Subcutaneous abdominal adipose tissue (tissue), 5 donors: ENCODE measurements around the gene LINC00305.

ENCODE experiments used
- H3K27ac ChIP-seq: one replicate; pipeline ENCODE4 v1.7.0; 2013; ENCODE audit warnings: low read depth, mild to moderate bottlenecking, inconsistent platforms, low read length, moderate library complexity
- H3K27me3 ChIP-seq, 5 donors: one replicate each; pipeline ENCODE4 v1.7.0; 2013; ENCODE audit warnings: low read length in 5 of 5, inconsistent platforms in 1 of 5; ENCODE audit not compliant: control insufficient read depth in 5 of 5, insufficient read depth in 4 of 5
- H3K36me3 ChIP-seq, 5 donors: one replicate each; pipeline ENCODE4 v1.7.0; 2013; ENCODE audit warnings: low read length in 5 of 5; ENCODE audit not compliant: control insufficient read depth in 5 of 5, insufficient read depth in 5 of 5
- H3K4me1 ChIP-seq, 5 donors: one replicate each; pipeline ENCODE4 v1.7.0; 2013; ENCODE audit warnings: low read length in 5 of 5, mild to moderate bottlenecking in 3 of 5, moderate library complexity in 1 of 5; ENCODE audit not compliant: control insufficient read depth in 5 of 5, insufficient read depth in 5 of 5
- H3K4me3 ChIP-seq, 5 donors: one replicate each; pipeline ENCODE4 v1.7.0; 2013; ENCODE audit warnings: low read length in 5 of 5, low read depth in 1 of 5
- H3K9ac ChIP-seq, 5 donors: one replicate each; pipeline ENCODE4 v1.7.0; 2013; ENCODE audit warnings: low read length in 5 of 5, mild to moderate bottlenecking in 4 of 5, moderate library complexity in 3 of 5
- H3K9me3 ChIP-seq, 5 donors: one replicate each; pipeline ENCODE4 v1.7.0; 2013; ENCODE audit warnings: low read length in 5 of 5; ENCODE audit not compliant: control insufficient read depth in 5 of 5
- donor health status: healthy.
- donor health status: healthy.
- donor health status: healthy.
- donor health status: healthy.
- donor health status: healthy.

LINC00305 gene

DNA sequence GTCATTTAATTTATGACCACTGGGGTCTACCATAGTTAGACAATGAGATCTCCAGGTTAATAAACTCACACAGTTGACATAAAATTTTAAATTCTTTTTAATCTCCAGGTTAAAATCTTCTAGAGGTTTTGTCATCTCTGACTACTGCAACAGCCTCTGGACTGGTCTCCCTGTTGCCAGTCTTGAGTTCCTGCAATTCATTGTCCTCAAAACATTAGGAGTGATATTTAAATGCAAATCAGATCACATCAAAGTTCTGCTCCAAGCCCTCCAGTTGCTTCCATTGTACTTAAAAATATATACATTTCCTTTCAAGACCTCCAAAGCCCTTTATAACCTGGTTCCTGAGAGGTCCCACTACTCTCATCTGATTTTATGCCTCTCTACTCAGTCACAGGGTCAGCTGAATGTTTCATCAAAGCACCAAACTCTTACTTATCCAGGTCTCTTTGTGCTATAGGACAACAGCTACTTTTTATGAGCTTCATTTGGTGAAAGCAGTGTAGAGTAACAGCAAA, 18.6 kb upstream of the LINC00305 start:
- no peaks in the 10 kb centered on the region for H3K27me3 ChIP-seq
- no peak overlapping the region for H3K27ac ChIP-seq
- H3K4me3 ChIP-seq, result no peak overlapping the region
- no peaks in the 10 kb centered on the region for H3K36me3 ChIP-seq
- H3K4me1 ChIP-seq, result no peaks in the 10 kb centered on the region
- H3K9ac ChIP-seq, result no peak overlapping the region
- peaks cover 0 to under 1% (median 0%) of the 10 kb centered on the region in 5 donors for H3K9me3 ChIP-seq

DNA sequence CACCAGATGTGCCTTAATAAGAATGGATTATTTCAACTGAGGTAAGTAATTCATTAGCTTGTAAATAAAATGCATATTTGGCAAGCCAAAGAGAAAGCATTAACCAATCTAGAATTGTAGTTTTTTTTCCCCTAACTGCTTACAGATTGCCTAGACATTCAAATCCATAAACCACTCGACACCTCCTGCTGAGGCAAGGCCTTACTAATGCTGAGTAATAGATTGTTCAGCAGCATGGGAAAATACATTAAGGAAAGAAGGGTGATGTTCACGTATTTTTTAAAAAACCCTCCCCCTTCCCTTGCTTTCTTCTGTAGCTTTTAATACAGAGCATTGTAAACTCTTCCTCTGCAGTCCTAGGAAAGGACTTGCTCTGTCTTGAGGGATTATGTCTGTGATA, 17.0 kb upstream of the LINC00305 start:
- Histone ChIP-seq H3K9me3 (no peaks in the 10 kb centered on the region), H3K4me3 (no peak overlapping the region), H3K27ac (no peak overlapping the region), H3K4me1 (no peaks in the 10 kb centered on the region), H3K27me3 (no peaks in the 10 kb centered on the region), H3K36me3 (no peaks in the 10 kb centered on the region), H3K9ac (no peak overlapping the region)

DNA sequence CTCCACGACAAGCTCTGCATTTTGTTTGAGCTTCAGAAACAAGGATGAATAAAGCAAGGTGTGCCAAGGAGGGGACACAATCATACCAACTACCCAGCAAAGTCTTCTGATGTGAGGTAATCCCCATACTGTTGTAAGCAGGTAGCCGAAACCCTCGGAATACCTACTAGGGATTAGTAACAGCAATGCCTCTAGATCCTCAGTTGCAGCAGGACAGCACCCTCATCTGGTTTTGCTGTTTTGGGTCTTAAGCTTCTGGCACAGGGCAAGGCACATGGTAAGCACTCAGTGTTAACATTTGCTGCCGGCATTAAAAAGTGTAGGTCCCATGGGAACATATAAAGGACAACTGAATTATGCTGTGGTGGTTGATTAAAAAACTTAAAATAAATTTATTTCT, 16.0 kb upstream of the LINC00305 start:
- H3K9me3 ChIP-seq, result no peaks in the 10 kb centered on the region

DNA sequence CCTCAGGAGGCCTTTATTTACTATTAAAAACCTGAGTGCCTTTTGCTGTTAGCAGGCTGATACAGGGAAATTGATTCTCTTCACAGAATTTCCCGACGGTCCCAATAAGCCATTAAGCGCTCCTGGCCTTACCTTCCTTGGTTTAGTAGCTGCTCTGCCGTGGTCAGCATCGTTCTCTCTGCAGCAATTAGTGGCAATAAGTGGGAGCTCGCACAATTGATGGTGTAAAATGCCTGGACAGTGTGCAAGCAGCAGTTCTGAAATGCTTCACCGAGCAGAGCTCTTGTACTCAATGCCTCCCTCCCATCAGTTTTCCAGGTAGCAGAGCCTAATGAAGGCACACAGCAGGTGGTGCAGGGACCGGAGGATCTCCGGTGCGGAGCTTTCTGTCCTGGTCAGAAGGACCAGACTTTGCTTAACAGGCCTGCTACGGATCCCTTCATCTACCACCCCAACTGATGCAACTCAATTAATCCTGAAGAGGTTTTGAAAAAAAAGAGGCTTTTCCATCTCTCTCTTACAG, 1.1 kb upstream of the LINC00305 start:
- Histone ChIP-seq H3K27ac (no peak overlapping the region), H3K4me1 (peaks cover 0 to 4% (median 0%) of the 10 kb centered on the region in 5 donors), H3K27me3 (no peaks in the 10 kb centered on the region), H3K9me3 (no peaks in the 10 kb centered on the region), H3K9ac (no peak overlapping the region), H3K36me3 (no peaks in the 10 kb centered on the region), H3K4me3 (no peak overlapping the region)

More for the DNA sequence above, 16.0 kb upstream of the LINC00305 start:
- no peak overlapping the region for H3K9ac ChIP-seq
- H3K27me3 ChIP-seq, result no peaks in the 10 kb centered on the region
- no peak overlapping the region for H3K27ac ChIP-seq
- no peaks in the 10 kb centered on the region for H3K36me3 ChIP-seq
- no peaks in the 10 kb centered on the region for H3K4me1 ChIP-seq
- no peak overlapping the region for H3K4me3 ChIP-seq

DNA sequence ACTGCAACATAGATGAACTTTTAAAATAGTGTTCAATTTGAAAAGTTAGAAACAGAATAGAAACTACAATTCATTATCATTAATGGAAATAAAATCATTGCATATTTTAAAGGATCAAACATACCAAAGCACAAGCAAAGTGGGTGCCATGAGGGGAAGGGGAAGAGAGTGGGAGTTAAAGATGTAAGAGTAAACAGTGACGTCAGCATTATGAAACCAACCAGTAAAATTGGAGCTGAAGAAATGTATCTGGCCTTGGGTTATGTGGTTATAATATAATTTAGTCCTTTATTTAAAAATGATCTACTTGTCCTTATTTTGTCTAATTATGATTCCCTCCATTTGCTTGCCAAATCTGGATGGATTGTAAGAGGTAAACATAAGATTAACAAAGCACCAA, 6.0 kb downstream of the LINC00305 start:
- H3K36me3 ChIP-seq, result no peaks in the 10 kb centered on the region
- no peaks in the 10 kb centered on the region for H3K9me3 ChIP-seq
- H3K27me3 ChIP-seq, result no peaks in the 10 kb centered on the region
- H3K27ac ChIP-seq, result no peak overlapping the region
- H3K4me3 ChIP-seq, result no peak overlapping the region
- H3K9ac ChIP-seq, result no peak overlapping the region
- H3K4me1 ChIP-seq, result no peaks in the 10 kb centered on the region

DNA sequence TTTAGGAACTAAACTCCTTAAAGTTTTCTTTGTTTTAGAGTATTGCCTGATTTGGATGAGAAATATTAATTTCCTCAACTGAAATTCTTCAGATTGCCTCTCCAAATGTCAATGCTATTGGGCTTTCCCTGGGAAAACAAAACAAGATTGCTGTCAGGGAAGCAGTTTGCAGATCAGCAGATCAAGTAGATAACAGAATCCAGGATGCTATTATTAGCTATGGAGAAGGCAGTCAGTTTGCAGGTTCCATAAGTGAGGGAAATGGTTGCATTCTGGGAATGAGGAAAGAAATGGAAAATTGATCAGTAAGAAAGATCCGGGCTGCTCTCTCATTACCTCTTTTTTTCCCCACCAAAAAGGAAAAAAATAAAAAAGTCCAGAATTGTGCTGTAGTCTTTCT, 11.0 kb downstream of the LINC00305 start:
- peaks cover 0 to 4% (median 0%) of the 10 kb centered on the region in 5 donors for H3K4me1 ChIP-seq
- H3K9ac ChIP-seq, result no peak overlapping the region
- no peaks in the 10 kb centered on the region for H3K27me3 ChIP-seq
- no peak overlapping the region for H3K27ac ChIP-seq
- H3K9me3 ChIP-seq, result no peaks in the 10 kb centered on the region
- H3K36me3 ChIP-seq, result no peaks in the 10 kb centered on the region
- no peak overlapping the region for H3K4me3 ChIP-seq

DNA sequence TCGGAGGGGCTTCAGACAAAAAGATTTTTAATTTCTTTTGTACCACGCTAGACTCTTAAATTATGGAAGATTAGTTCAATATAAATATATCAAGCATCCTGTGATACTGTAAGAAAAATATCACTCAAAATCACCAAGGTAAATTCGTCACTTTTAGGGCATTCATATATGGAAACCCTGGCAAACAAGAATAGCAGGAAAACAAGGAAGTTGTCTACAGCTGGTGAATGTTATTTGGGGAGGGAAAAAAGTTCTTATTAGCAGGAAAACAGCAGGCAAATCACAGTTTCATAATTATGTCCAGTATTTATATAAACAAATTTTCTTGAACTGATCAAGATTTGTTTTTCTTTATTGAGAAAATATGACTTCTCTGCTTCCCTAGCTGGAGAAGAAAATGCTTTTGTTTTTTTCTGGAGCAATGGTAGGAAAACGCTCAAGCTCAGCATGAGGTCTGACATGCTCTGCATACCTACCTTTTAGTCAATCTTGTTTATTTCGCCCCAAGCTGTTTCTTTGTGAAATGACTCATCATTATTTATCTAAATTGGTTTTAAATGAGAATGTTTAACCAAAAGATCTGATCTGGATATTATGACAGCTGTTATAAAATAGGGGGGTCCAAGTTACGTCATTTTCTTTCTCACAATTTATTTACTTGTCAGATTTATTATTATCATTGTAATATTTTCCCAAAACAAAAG, 14.7 kb downstream of the LINC00305 start:
- Histone ChIP-seq H3K27me3 (no peaks in the 10 kb centered on the region), H3K9ac (no peak overlapping the region), H3K9me3 (no peaks in the 10 kb centered on the region), H3K4me1 (peaks cover 0 to 4% (median 0%) of the 10 kb centered on the region in 5 donors), H3K36me3 (no peaks in the 10 kb centered on the region), H3K4me3 (no peak overlapping the region), H3K27ac (no peak overlapping the region)

DNA sequence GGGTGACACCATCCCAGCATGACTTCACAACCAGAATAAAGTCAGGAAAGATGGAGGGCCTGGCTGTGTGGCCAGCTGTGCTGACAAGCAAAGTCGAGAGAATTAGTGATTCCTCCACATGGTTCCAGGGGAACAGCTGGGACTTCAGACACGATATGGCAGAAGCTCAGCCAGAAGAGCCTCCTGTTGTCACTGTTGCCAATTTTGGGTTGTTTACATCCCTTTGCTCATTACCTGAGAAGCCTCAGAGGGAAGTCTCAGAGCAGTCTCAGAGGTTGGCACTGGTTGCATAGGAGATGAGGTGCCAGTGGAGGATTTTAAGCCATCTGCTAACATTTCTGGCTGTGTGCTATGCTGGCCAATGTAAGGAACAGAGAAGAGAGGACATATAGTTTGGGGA, 16.0 kb downstream of the LINC00305 start:
- no peaks in the 10 kb centered on the region for H3K27me3 ChIP-seq

DNA sequence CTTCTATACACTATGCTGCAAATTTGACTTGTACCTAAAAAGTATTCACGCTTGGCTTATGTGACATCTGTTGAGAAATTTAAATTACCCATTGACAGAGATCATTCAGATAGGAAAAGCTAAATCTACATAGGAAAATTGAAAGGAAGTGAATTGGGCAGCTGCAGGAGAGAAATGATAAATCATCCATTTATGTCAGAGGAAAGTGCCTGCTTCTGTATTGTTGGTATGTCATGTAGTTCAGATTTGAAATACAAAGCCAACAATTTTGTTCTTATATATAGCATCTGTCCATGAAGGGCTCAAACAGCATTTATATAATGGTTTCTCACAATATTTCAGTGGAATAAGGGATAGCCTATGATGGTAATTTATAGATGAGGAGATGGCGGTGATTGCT, 17.6 kb downstream of the LINC00305 start:
- H3K27me3 ChIP-seq, result no peaks in the 10 kb centered on the region
- H3K9ac ChIP-seq, result no peak overlapping the region
- H3K36me3 ChIP-seq, result no peaks in the 10 kb centered on the region
- H3K4me3 ChIP-seq, result no peak overlapping the region
- no peak overlapping the region for H3K27ac ChIP-seq
- H3K9me3 ChIP-seq, result no peaks in the 10 kb centered on the region
- H3K4me1 ChIP-seq, result peaks cover 0 to 4% (median 0%) of the 10 kb centered on the region in 5 donors

More for the DNA sequence above, 16.0 kb downstream of the LINC00305 start:
- Histone ChIP-seq H3K9me3 (no peaks in the 10 kb centered on the region), H3K9ac (no peak overlapping the region), H3K4me3 (no peak overlapping the region), H3K27ac (no peak overlapping the region), H3K36me3 (no peaks in the 10 kb centered on the region), H3K4me1 (peaks cover 0 to 4% (median 0%) of the 10 kb centered on the region in 5 donors)

DNA sequence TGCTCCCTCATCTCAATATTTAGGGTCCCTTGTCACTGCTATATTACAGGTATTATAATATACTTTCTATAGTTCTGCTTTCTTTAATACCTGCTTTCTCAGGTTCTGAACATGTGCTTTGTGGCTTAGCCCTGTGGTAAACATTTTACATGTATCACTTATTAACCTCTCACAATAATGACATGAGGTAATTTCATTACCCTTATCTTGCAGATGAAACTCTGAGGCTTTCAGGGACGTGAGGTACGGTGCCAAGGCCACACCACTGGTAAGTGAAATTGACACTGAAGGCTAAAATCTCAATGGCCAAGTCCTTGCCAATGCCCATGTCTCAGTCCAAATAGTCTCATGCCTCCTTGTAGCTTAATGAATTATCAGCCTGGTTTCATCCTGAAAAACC, 21.7 kb downstream of the LINC00305 start:
- no peak overlapping the region for H3K9ac ChIP-seq
- no peaks in the 10 kb centered on the region for H3K4me1 ChIP-seq
- H3K4me3 ChIP-seq, result no peak overlapping the region
- H3K36me3 ChIP-seq, result no peaks in the 10 kb centered on the region
- H3K9me3 ChIP-seq, result no peaks in the 10 kb centered on the region
- H3K27ac ChIP-seq, result no peak overlapping the region
- no peaks in the 10 kb centered on the region for H3K27me3 ChIP-seq
